ENCODE results near the gene PLXNC1.
A peak's percentile ranks its signal among the peaks of the same experiment; 100 is the strongest.
"Not testable (repeated sequence)": the region's sequence is repeated elsewhere in the genome, so short reads cannot be mapped to it uniquely, and the experiment has no call there.

The PLXNC1 gene

GRCh38 chr12:94304012-94304411 is 155.6 kb downstream of the PLXNC1 start:
- no peak for DNase-seq (ENCODE audit: low read depth in 2 of 2)
- no peak overlapping the region for H3K4me3 ChIP-seq (replicated peaks in 1 of 2; ENCODE audit: low read depth in 2 of 2, low read length in 2 of 2)
- TF ChIP-seq CTCF (IDR thresholded peaks at IDR 0.05; ENCODE audit: low read depth, low read length), result no peak

- no peak for TF ChIP-seq CTCF (IDR thresholded peaks at IDR 0.05; ENCODE audit: low read depth, low read length)
- peak; percentile 35 to 36 for DNase-seq (ENCODE audit: low read depth in 2 of 2)
- H3K4me3 ChIP-seq (replicated peaks in 1 of 2; ENCODE audit: low read depth in 2 of 2, low read length in 2 of 2), result no peak overlapping the region
Observed at GRCh38 chr12:94304566-94305061, 156.2 kb downstream of the PLXNC1 start.

GRCh38 chr12:94305130-94305957 is 157.0 kb downstream of the PLXNC1 start:
- peak; percentile 17 to 34 for DNase-seq (ENCODE audit: low read depth in 2 of 2)
- no peak overlapping the region for H3K4me3 ChIP-seq (replicated peaks in 1 of 2; ENCODE audit: low read depth in 2 of 2, low read length in 2 of 2)

GRCh38 chr12:94308612-94309011 is 160.2 kb downstream of the PLXNC1 start:
- TF ChIP-seq CTCF (IDR thresholded peaks at IDR 0.05; ENCODE audit: low read depth, low read length), result no peak
- peak; percentile 26 to 34 for DNase-seq (ENCODE audit: low read depth in 2 of 2)
- no peak overlapping the region for H3K4me3 ChIP-seq (replicated peaks in 1 of 2; ENCODE audit: low read depth in 2 of 2, low read length in 2 of 2)

More at GRCh38 chr12:94305130-94305957, 157.0 kb downstream of the PLXNC1 start:
- TF ChIP-seq CTCF (IDR thresholded peaks at IDR 0.05; ENCODE audit: low read depth, low read length), result no peak

- no peak overlapping the region for H3K4me3 ChIP-seq (replicated peaks in 1 of 2; ENCODE audit: low read depth in 2 of 2, low read length in 2 of 2)
- TF ChIP-seq CTCF (IDR thresholded peaks at IDR 0.05; ENCODE audit: low read depth, low read length), result no peak
- no peak for DNase-seq (ENCODE audit: low read depth in 2 of 2)
Observed at GRCh38 chr12:94309373-94309772, 161.0 kb downstream of the PLXNC1 start.

- no peak for TF ChIP-seq CTCF (IDR thresholded peaks at IDR 0.05; ENCODE audit: low read depth, low read length)
- DNase-seq (ENCODE audit: low read depth in 2 of 2), result no peak
Observed at GRCh38 chr12:94312378-94312777, 164.0 kb downstream of the PLXNC1 start.

GRCh38 chr12:94316600-94316999 is 168.2 kb downstream of the PLXNC1 start:
- not testable (repeated sequence) for H3K4me3 ChIP-seq (replicated peaks in 1 of 2; ENCODE audit: low read depth in 2 of 2, low read length in 2 of 2); DNase-seq (ENCODE audit: low read depth in 2 of 2)

More at GRCh38 chr12:94312378-94312777, 164.0 kb downstream of the PLXNC1 start:
- no peak overlapping the region for H3K4me3 ChIP-seq (replicated peaks in 1 of 2; ENCODE audit: low read depth in 2 of 2, low read length in 2 of 2)
